CD4-positive, alpha-beta memory T cell (primary cell): ENCODE data around the gene KANSL1. TPM values are rescaled to one million over a fixed set of nuclear protein-coding genes. Genes with fewer than 3 reads are reported as not detected.

ENCODE experiments used
- CTCF ChIA-PET: fragments of 350-600 bp; sonication (Branson Sonifier 250); formaldehyde crosslinking; loops from one replicate; lab custom pipeline; 2021; ENCODE audit warnings: inconsistent platforms; ENCODE audit not compliant: partially characterized antibody; lab: Charles Lee
- POLR2A ChIA-PET: fragments of 350-600 bp; sonication (Branson Sonifier 250); formaldehyde crosslinking; loops from one replicate; lab custom pipeline; 2021; ENCODE audit not compliant: partially characterized antibody; lab: Charles Lee
- DNase-seq, 5 donors: peaks; one replicate each; pipeline versions ENCODE4 v3.0.0 to v3.0.0-alpha.2; 2020 to 2022; ENCODE audit warnings: mixed read lengths in 1 of 5
- H3K27ac ChIP-seq: one replicate; pipeline ENCODE4 v1.7.0; 2013; ENCODE audit warnings: low read depth, low read length
- H3K27me3 ChIP-seq: 2 replicates; pipeline ENCODE4 v1.7.0; 2013; ENCODE audit warnings: mild to moderate bottlenecking, low read length, moderate library complexity; ENCODE audit not compliant: insufficient read depth
- H3K36me3 ChIP-seq: 2 replicates; pipeline ENCODE4 v1.7.0; 2013; ENCODE audit warnings: mild to moderate bottlenecking, low read length, moderate library complexity; ENCODE audit not compliant: insufficient read depth
- H3K4me1 ChIP-seq: 2 replicates; pipeline ENCODE4 v1.7.0; 2013; ENCODE audit warnings: mild to moderate bottlenecking, low read length, moderate library complexity; ENCODE audit not compliant: insufficient read depth
- H3K4me3 ChIP-seq, 2 donors: one replicate each; pipeline ENCODE4 v1.7.0; 2013; ENCODE audit warnings: low read length in 2 of 2, mild to moderate bottlenecking in 1 of 2
- H3K9me3 ChIP-seq, 2 donors: one replicate each; pipeline ENCODE4 v1.7.0; 2013; ENCODE audit warnings: low read length in 2 of 2, control low read depth in 1 of 2; ENCODE audit not compliant: control insufficient read depth in 1 of 2
- H3K27ac Mint-ChIP-seq, 7 donors: one replicate each; pipeline ENCODE4 v1.8.0; 2020 to 2021; ENCODE audit warnings: mixed read lengths in 7 of 7, mild to moderate bottlenecking in 6 of 7, inconsistent platforms in 3 of 7, moderate library complexity in 3 of 7
- H3K27me3 Mint-ChIP-seq, 2 donors: one replicate each; pipeline ENCODE4 v1.8.0; 2020 to 2021; ENCODE audit warnings: mixed read lengths in 2 of 2
- H3K36me3 Mint-ChIP-seq, 2 donors: one replicate each; pipeline ENCODE4 v1.8.0; 2020 to 2021; ENCODE audit warnings: mixed read lengths in 2 of 2, inconsistent platforms in 1 of 2, mild to moderate bottlenecking in 1 of 2
- H3K4me1 Mint-ChIP-seq, 4 donors: one replicate each; pipeline ENCODE4 v1.8.0; 2020 to 2021; ENCODE audit warnings: mixed read lengths in 4 of 4, mild to moderate bottlenecking in 1 of 4
- H3K4me3 Mint-ChIP-seq, 8 donors: one replicate each; pipeline ENCODE4 v1.8.0; 2020 to 2021; ENCODE audit warnings: mixed read lengths in 8 of 8, mild to moderate bottlenecking in 7 of 8, moderate library complexity in 6 of 8, inconsistent platforms in 3 of 8
- H3K9me3 Mint-ChIP-seq, 8 donors: one replicate each; pipeline ENCODE4 v1.8.0; 2020 to 2021; ENCODE audit warnings: mixed read lengths in 8 of 8, mild to moderate bottlenecking in 5 of 8, inconsistent platforms in 3 of 8, moderate library complexity in 1 of 8
- intact Hi-C: fragments of 100-400 bp; cut with micrococcal nuclease; formaldehyde crosslinking; loops from one replicate; pipeline ENCODE4 v1.15.1; 2023
- polyA plus RNA-seq, 2 donors: library from polyadenylated mRNA; unstranded; fragments of 300-500 nt; fragmentation: Illumina TruSeq; gene quantifications; one replicate each; pipeline ENCODE4 v1.2.3, GENCODE V29; 2021
- total RNA-seq, 2 experiments: library from RNA; stranded (reverse); gene quantifications; one replicate each; pipeline ENCODE4 v1.2.3, GENCODE V29; 2021

Gene KANSL1
- total and polyA plus RNA-seq, 4 experiments from 2014 or later, result 6.7 to 206 (median 107) TPM

GRCh38 chr17:46082257-46082656, 111.0 kb downstream of the KANSL1 start:
- Histone ChIP-seq H3K27ac (no peak overlapping the region), H3K9me3 (no peaks in the 10 kb centered on the region), H3K4me3 (no peak overlapping the region), H3K36me3 (peaks cover 6% of the 10 kb centered on the region), H3K27me3 (no peaks in the 10 kb centered on the region), H3K4me1 (peaks cover 17% of the 10 kb centered on the region)
- Mint-ChIP-seq H3K4me1 (peaks cover 37 to 70% (median 48%) of the 10 kb centered on the region in 4 donors), H3K27ac (peak overlapping the region in 6 of 7 donors; percentile 23 to 84 (median 64)), H3K36me3 (peaks cover 10 to 44% of the 10 kb centered on the region in 2 donors), H3K27me3 (no peaks in the 10 kb centered on the region), H3K4me3 (peak overlapping the region in 1 of 8 donors; percentile 5), H3K9me3 (no peaks in the 10 kb centered on the region)
- no peak for DNase-seq
- CTCF ChIA-PET, result interaction anchor here (1.8 to 1.9 kb wide), 2 partner anchors 37 to 104 kb away, joined by 5 read pairs; no protein-coding TSS in a partner anchor
- POLR2A ChIA-PET, result no interaction called here
- intact Hi-C loops, result loop anchor here (5.0 kb wide), 1 partner anchor 55 kb away; no protein-coding TSS in a partner anchor

GRCh38 chr17:46081018-46081320, 112.3 kb downstream of the KANSL1 start:
- no peaks in the 10 kb centered on the region for H3K9me3 Mint-ChIP-seq
- no peaks in the 10 kb centered on the region for H3K27me3 ChIP-seq
- ChIA-PET CTCF (interaction anchor here (1.8 kb wide), 1 partner anchor 36 kb away, joined by 5 read pairs; no protein-coding TSS in a partner anchor), POLR2A (interaction anchor here (1.3 kb wide), 1 partner anchor 112 kb away, joined by 3 read pairs; the partner anchor contains the start of gene KANSL1)
- peaks cover 17% of the 10 kb centered on the region for H3K4me1 ChIP-seq
- H3K36me3 Mint-ChIP-seq, result peaks cover 10 to 40% of the 10 kb centered on the region in 2 donors
- H3K4me1 Mint-ChIP-seq, result peaks cover 30 to 68% (median 41%) of the 10 kb centered on the region in 4 donors
- H3K4me3 Mint-ChIP-seq, result peak overlapping the region in 1 of 8 donors; percentile 27
- H3K36me3 ChIP-seq, result peaks cover 6% of the 10 kb centered on the region
- no peak for DNase-seq
- no peak overlapping the region for H3K27ac ChIP-seq
- intact Hi-C loops, result loop anchor here (5.0 kb wide), 1 partner anchor 56 kb away; no protein-coding TSS in a partner anchor
- H3K4me3 ChIP-seq, result no peak overlapping the region
- no peaks in the 10 kb centered on the region for H3K27me3 Mint-ChIP-seq
- no peaks in the 10 kb centered on the region for H3K9me3 ChIP-seq
- H3K27ac Mint-ChIP-seq, result peak overlapping the region in 4 of 7 donors; percentile 16 to 73 (median 51)

- intact Hi-C loops, result loop anchor here (5.0 kb wide), 1 partner anchor 57 kb away; no protein-coding TSS in a partner anchor
- POLR2A ChIA-PET, result interaction anchor here (0.6 to 1.3 kb wide), 2 partner anchors 113 to 170 kb away, joined by 3 read pairs; partner anchors contain the start of gene KANSL1
- no peaks in the 10 kb centered on the region for H3K27me3 Mint-ChIP-seq
- H3K36me3 ChIP-seq, result peaks cover 6% of the 10 kb centered on the region
- no peak for DNase-seq
- H3K36me3 Mint-ChIP-seq, result peaks cover 10 to 45% of the 10 kb centered on the region in 2 donors
- H3K4me3 ChIP-seq, result no peak overlapping the region
- CTCF ChIA-PET, result no interaction called here
- no peak overlapping the region for H3K27ac ChIP-seq
- no peaks in the 10 kb centered on the region for H3K9me3 Mint-ChIP-seq
- H3K9me3 ChIP-seq, result no peaks in the 10 kb centered on the region
- peaks cover 30 to 68% (median 44%) of the 10 kb centered on the region in 4 donors for H3K4me1 Mint-ChIP-seq
- no peak overlapping the region for H3K4me3 Mint-ChIP-seq
- peak overlapping the region in 2 of 7 donors; percentile 16 to 23 for H3K27ac Mint-ChIP-seq
- H3K4me1 ChIP-seq, result peaks cover 17% of the 10 kb centered on the region
- no peaks in the 10 kb centered on the region for H3K27me3 ChIP-seq
Measured at GRCh38 chr17:46080118-46081017, 112.9 kb downstream of the KANSL1 start.

- CTCF ChIA-PET, result interaction anchor here (1.0 kb wide), 2 partner anchors 133 to 135 kb away, joined by 3 to 4 read pairs; no protein-coding TSS in a partner anchor
- H3K4me3 Mint-ChIP-seq, result no peak overlapping the region
- Histone ChIP-seq H3K36me3 (peaks cover 6% of the 10 kb centered on the region), H3K27ac (no peak overlapping the region), H3K27me3 (no peaks in the 10 kb centered on the region), H3K4me3 (no peak overlapping the region), H3K4me1 (peaks cover 12% of the 10 kb centered on the region), H3K9me3 (no peaks in the 10 kb centered on the region)
- H3K9me3 Mint-ChIP-seq, result no peaks in the 10 kb centered on the region
- peaks cover 10 to 46% of the 10 kb centered on the region in 2 donors for H3K36me3 Mint-ChIP-seq
- intact Hi-C loops, result no loop called here
- no peaks in the 10 kb centered on the region for H3K27me3 Mint-ChIP-seq
- peak overlapping the region in 6 of 7 donors; percentile 31 to 88 (median 58) for H3K27ac Mint-ChIP-seq
- POLR2A ChIA-PET, result interaction anchor here (1.3 kb wide), 1 partner anchor 114 kb away, joined by 3 read pairs; the partner anchor contains the start of gene KANSL1
- no peak for DNase-seq
- H3K4me1 Mint-ChIP-seq, result peaks cover 27 to 63% (median 38%) of the 10 kb centered on the region in 4 donors
Measured at GRCh38 chr17:46078675-46079074, 114.6 kb downstream of the KANSL1 start.

- Histone ChIP-seq H3K27me3 (no peaks in the 10 kb centered on the region), H3K36me3 (peaks cover 6% of the 10 kb centered on the region), H3K27ac (no peak overlapping the region), H3K4me3 (no peak overlapping the region), H3K9me3 (no peaks in the 10 kb centered on the region), H3K4me1 (peaks cover 4% of the 10 kb centered on the region)
- Mint-ChIP-seq H3K4me1 (peaks cover 31 to 68% (median 44%) of the 10 kb centered on the region in 4 donors), H3K4me3 (no peak overlapping the region), H3K27ac (peak overlapping the region in 1 of 7 donors; percentile 14), H3K9me3 (no peaks in the 10 kb centered on the region), H3K36me3 (peaks cover 0 to 38% of the 10 kb centered on the region in 2 donors), H3K27me3 (no peaks in the 10 kb centered on the region)
- ChIA-PET CTCF (no interaction called here), POLR2A (no interaction called here)
- intact Hi-C loops, result no loop called here
- no peak for DNase-seq
Measured at GRCh38 chr17:46074540-46074939, 118.7 kb downstream of the KANSL1 start.

GRCh38 chr17:46072998-46073397, 120.2 kb downstream of the KANSL1 start:
- no peak for DNase-seq
- no peaks in the 10 kb centered on the region for H3K9me3 Mint-ChIP-seq
- H3K27ac ChIP-seq, result no peak overlapping the region
- no peak overlapping the region for H3K4me3 Mint-ChIP-seq
- H3K4me3 ChIP-seq, result no peak overlapping the region
- no peaks in the 10 kb centered on the region for H3K27me3 Mint-ChIP-seq
- no peaks in the 10 kb centered on the region for H3K9me3 ChIP-seq
- peaks cover under 1 to 29% of the 10 kb centered on the region in 2 donors for H3K36me3 Mint-ChIP-seq
- ChIA-PET CTCF (no interaction called here), POLR2A (no interaction called here)
- peak overlapping the region in 4 of 7 donors; percentile 13 to 63 (median 32) for H3K27ac Mint-ChIP-seq
- H3K36me3 ChIP-seq, result no peaks in the 10 kb centered on the region
- peaks cover 28 to 57% (median 40%) of the 10 kb centered on the region in 4 donors for H3K4me1 Mint-ChIP-seq
- H3K27me3 ChIP-seq, result no peaks in the 10 kb centered on the region
- H3K4me1 ChIP-seq, result peaks cover 4% of the 10 kb centered on the region
- intact Hi-C loops, result no loop called here

- no peaks in the 10 kb centered on the region for H3K9me3 Mint-ChIP-seq
- Histone ChIP-seq H3K36me3 (peaks cover 3% of the 10 kb centered on the region), H3K27me3 (no peaks in the 10 kb centered on the region), H3K9me3 (no peaks in the 10 kb centered on the region), H3K27ac (no peak overlapping the region), H3K4me3 (no peak overlapping the region), H3K4me1 (peaks cover 4% of the 10 kb centered on the region)
- peaks cover 10 to 34% of the 10 kb centered on the region in 2 donors for H3K36me3 Mint-ChIP-seq
- CTCF ChIA-PET, result interaction anchor here (1.2 to 1.3 kb wide), 3 partner anchors 9 to 141 kb away, joined by 3 to 5 read pairs (median 3); no protein-coding TSS in a partner anchor
- intact Hi-C loops, result no loop called here
- H3K27ac Mint-ChIP-seq, result peak overlapping the region in 3 of 7 donors; percentile 12 to 35 (median 17)
- POLR2A ChIA-PET, result no interaction called here
- H3K4me1 Mint-ChIP-seq, result peaks cover 29 to 54% (median 41%) of the 10 kb centered on the region in 4 donors
- H3K27me3 Mint-ChIP-seq, result no peaks in the 10 kb centered on the region
- H3K4me3 Mint-ChIP-seq, result no peak overlapping the region
- DNase-seq, result no peak
Measured at GRCh38 chr17:46071796-46072195, 121.4 kb downstream of the KANSL1 start.
